Measurements from ENCODE around the gene ANKS1A.

Gene ANKS1A

DNA sequence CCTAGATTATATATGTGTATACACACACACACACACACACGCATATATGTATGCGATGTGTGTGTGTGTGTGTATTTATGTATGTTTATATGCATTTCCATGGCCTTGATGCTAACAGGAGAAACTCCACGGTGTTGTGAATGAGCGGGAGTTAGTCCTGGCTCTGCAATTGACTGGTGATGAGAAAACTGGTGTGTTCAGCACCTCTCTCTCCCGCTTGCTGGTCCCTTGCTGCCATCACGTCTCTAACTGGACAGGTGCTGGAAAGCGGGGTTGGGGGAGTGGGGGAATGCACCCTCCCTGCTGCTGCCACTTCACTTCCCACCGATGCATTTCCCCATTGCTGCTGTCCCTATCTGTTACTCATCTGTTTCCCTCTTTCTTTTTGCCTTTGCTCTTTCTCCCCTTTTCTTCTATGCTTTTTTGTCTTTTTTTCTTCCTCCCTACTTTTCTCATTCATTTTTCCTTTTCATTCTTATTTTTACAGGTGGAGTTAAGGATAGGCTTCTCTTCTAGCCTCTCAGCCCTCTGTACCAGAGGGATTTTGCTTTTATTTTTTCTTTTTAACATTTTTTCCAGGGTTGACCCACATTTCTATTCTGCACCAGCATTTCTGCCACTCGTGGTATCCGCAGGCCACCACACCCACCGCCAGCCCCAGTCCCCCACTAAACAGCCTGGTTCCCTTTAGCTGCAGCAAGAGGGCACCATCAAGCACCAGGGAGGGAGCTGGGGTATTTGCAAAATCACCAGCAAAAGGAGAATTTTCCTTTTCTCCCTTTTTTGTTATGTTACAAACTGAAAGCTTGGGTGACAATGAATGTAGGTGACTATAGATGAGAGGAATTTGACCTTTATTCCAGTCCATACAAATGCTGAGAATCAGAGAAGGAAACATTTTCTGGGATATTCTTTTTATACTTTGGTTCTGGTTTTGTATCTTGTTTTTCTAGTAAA lies 136.5 kb downstream of the ANKS1A start:
- no peak for DNase-seq (ENCODE audit: low read depth)

DNA sequence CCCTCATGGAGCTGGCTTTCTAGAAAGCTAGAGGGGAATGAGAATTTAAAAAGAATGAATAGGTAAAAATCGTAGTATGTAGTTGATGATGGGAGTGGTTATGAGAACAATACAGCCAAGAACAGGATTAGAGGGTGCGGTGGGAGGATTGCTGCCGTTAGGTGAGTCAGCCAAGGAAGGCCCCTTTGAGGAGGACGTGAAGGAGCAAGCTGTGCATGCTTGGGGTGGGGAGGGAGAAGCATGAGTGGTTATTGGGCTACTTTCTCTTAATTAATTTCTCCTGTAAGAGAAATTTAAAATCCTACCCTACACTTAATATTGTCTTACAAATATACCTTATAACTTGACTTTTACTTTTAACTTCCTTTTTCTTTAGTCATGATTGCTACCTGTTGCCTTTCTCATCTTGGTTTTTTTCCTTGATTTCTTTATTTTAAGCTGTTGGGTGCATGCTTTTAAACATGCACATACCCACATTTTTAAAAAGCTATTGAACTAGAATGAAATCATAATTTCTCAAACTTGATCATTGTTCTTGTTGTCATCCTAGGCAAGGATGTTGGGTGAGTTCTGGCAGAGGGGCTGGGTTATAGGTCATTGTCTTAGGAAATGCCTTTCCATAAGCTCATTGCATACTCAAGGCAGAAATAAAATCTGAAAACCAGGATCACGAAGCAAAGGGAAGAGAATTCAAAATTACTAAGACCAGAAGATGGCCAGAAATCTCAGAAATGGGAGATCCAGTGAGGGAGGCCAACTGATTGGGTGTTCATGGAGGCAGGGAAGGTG lies 137.6 kb downstream of the ANKS1A start:
- no peak for DNase-seq (ENCODE audit: low read depth)

DNA sequence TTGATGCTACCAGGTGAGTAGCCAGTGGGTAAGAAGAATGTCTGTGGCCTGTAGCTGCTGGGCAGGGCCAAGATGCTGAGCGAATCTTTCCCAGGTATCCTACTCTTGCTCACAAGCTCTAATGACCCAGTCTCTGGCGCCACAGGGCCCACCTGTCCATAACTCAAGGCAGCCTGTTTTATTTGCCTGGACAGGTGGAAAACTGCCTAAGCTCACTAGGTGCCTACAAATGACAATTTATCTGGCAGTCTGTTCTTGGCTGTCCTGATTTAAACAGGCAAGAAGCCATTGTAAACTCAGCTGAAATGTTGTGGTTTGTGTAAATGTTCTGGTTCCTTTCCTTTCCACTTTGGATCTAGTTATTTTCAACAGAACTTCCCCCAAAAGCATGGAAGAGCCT lies 138.8 kb downstream of the ANKS1A start:
- no peak for DNase-seq (ENCODE audit: low read depth)

GRCh38 chr6:35028781-35029769 lies 140.0 kb downstream of the ANKS1A start:
- DNase-seq (ENCODE audit: low read depth): no peak

GRCh38 chr6:35030099-35030498 lies 141.0 kb downstream of the ANKS1A start:
- DNase-seq (ENCODE audit: low read depth): no peak

GRCh38 chr6:35031611-35032529 lies 142.8 kb downstream of the ANKS1A start:
- DNase-seq (ENCODE audit: low read depth): no peak

GRCh38 chr6:35033683-35034082 lies 144.6 kb downstream of the ANKS1A start:
- DNase-seq (ENCODE audit: low read depth): no peak

- no peak for DNase-seq (ENCODE audit: low read depth)
Observed at GRCh38 chr6:35034411-35035191, 145.5 kb downstream of the ANKS1A start.

DNA sequence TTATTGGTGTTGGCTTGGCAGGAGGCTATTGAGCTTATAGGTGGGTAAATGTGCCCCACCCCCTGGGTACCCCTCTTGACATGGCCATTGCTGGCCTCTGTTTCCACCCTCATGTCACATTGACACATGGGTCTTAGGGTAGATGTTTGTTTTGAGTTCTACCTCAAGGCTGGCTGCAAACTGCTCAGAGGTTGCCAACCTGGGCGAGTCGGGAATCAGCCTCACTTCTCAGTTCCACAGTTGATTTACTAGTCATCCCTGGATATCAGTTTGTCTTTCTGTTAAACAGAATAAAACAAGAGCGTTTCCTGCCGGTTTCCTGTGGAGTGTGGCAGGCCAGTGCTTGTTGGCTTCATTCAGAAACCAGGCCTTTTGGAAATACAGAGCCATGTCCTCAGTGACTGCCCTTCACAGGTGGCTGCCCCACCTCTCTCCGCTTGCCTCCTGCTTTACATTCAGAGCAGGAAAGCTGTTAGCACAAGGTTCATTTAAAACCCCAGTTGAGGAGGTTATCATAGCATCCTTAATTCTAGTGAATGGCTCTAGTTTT lies 146.5 kb downstream of the ANKS1A start:
- no peak for DNase-seq (ENCODE audit: low read depth)

DNA sequence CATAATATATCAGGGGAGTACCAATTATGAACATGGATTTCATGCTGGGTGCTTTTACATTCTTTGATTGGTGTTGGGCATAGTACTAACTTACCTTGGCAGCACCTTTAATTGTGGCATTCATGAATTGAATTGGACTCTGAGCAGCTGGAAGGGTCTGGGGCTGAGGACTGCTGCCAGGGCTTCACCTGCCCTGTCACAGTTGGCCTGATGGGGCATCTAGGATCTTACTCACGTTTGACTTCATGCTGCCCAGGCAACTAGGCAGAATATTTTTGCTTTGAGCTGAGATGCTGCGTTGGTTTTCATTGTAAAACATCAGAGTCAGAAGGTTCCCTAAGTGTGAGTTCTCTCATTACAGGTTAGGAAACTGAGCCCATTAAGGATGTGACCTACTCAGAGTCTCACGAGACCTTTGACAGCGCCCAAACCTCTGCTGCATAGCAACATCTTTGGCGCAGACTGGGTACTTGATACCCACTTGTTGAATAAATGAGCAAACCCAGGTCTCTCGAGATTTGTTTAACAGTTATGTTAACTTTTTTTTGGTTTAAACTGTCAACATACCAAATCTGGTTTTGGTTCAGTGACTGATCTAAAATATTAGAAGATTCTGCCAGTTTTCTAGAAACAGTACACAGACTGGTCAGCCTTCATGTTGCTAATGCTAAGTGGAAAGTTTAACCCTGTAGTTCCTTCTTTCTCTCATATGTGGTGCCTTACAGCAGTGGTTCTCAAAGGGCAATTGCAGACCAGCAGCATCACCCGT lies 147.2 kb downstream of the ANKS1A start:
- no peak for DNase-seq (ENCODE audit: low read depth)

DNA sequence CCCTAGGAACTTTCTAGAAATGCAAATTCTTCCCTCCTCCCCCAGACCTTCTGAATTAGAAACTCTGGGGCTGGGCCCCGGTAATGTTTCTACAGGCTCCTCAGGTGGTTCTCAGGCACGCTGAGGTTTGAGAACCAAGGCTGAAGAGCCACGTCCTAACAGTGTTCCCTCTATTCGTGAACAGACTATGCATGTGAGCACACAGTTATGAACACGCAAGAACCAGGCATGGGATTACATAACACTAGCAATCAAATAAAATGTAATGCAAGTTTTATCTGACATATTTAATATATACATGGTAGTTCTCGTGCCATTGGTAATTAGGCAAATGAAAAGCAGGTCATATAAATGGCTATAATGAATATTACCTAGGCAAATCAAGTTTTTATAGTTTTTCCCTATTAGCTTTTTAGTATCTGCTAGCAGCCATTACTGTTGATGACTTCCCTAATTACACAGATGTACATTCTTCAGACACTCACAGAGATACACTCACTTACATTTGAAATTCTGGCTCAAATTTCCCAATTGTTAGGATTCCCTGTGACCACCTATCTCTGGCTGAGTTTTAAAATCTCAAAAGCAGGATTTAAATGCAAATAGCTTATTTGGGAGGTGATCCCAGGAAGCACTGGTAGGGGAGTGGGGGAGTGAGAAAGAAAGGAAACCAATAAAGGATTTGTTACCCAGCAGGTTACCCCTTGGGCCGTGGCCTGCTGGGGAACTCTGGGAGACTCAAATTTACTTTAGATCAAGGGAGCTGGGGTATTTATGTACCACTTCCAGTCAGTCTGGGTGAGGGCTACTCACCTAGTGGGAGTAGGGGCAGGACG lies 148.0 kb downstream of the ANKS1A start:
- DNase-seq (ENCODE audit: low read depth): no peak

DNA sequence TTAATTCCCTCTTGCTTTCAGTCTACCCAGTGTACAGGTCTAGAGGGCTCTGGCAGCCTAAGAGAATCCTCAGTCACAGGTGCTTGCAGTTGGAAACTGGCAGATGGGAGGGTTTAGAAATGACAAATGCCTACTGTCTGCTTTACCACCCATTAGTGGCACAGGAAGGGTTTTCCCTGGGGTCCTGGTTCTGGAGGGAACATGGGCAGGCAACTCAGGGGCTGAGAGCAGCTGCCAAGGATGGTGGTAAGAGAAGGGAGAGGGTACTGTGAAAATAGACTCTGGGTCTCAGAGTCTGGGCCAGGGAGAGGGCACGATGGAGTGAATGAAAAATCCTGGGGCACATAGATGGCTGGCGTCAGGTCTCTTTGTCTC lies 148.6 kb downstream of the ANKS1A start:
- DNase-seq (ENCODE audit: low read depth): no peak

- DNase-seq (ENCODE audit: low read depth): no peak
Observed at GRCh38 chr6:35038076-35038475, 149.0 kb downstream of the ANKS1A start.

GRCh38 chr6:35040398-35040797 lies 151.3 kb downstream of the ANKS1A start:
- DNase-seq (ENCODE audit: low read depth): no peak

DNA sequence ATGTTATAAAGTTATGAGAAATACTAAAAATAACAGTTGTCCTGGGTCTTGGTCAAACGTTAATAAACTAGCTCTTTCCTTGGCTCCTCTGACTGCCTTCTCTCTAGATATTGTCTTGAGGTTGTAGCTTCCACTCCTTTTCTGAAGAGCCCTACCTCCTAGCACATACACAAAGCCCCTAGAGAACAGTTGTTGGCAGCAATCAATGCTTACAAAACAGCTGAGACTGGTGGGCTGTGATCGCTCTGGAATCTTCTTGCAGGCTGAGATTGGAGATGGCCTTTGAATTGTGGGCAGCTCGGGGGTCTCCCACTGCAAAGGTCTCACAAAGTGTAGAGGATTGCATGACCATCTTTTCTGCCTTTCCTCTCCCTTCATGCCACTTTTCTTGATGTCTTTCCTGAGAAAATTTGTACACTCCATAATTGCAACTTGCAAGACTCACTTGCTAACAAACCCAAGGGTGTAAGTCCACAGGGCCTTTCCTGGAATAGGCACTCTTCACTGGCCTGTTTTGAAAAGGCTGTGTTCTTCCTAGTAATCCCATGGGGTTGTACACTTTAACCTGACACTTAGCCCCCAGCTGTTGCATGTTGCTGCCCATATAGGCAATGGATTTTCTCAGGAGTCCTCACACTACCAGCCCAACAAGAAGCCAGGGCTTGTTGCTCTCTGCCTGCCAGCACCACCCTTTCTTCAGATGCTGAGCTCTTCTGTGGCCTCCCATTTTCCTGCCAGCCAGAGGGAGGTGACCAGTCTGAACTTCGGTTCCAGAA lies 152.2 kb downstream of the ANKS1A start:
- no peak for DNase-seq (ENCODE audit: low read depth)

GRCh38 chr6:35042031-35042815 lies 153.2 kb downstream of the ANKS1A start:
- no peak for DNase-seq (ENCODE audit: low read depth)
